ENCODE results near the gene HS6ST3.

- TF ChIP-seq EZH2phosphoT487 (IDR thresholded peaks at IDR 0.05; ENCODE audit: borderline replicate concordance, low read length): no peak
- no peak for TF ChIP-seq CTCF (IDR thresholded peaks at IDR 0.05; ENCODE audit: low read depth, low read length, poor library complexity, severe bottlenecking)
These were observed 561.7 kb downstream of the HS6ST3 start for GRCh38 chr13:96651598-96651997.

Measured in DOHH2 (cell line).